ENCODE results near the gene SLC43A1. TPM values are rescaled to one million over a fixed set of nuclear protein-coding genes. Genes with fewer than 3 reads are reported as not detected.

Gene SLC43A1
- total RNA-seq, 6 experiments from 2014 or later = 38.9 to 173 (median 106) TPM

GRCh38 chr11:57487920-57488659, 27.4 kb downstream of the SLC43A1 start:
- H3K36me3 ChIP-seq = peaks cover 0 to 84% (median 44%) of the 10 kb centered on the region in 4 donors
- ATAC-seq (no peak), DNase-seq (no peak)
- H3K4me3 ChIP-seq = no peak overlapping the region
- H3K27me3 ChIP-seq = no peaks in the 10 kb centered on the region
- TF ChIP-seq POLR2A (IDR thresholded peaks at IDR 0.05) = no peak
- no peak for TF ChIP-seq CTCF (IDR thresholded peaks at IDR 0.05)
- intact Hi-C loops (cut with DNase I) = loop anchor here in 1 of 2 donors (10.0 kb wide), 1 partner anchor 143 kb away; no protein-coding TSS in a partner anchor
- H3K27ac ChIP-seq = no peak overlapping the region
- H3K9me3 ChIP-seq = no peaks in the 10 kb centered on the region
- 83% methylated on average over 3 of the region's 6 CpGs for WGBS (ENCODE audit: insufficient coverage, low coverage, low lambda C conversion rate, missing lambda C conversion rate)
- H3K4me1 ChIP-seq = peaks cover 0 to 7% (median 3%) of the 10 kb centered on the region in 4 donors

- H3K9me3 ChIP-seq = no peaks in the 10 kb centered on the region
- no peaks in the 10 kb centered on the region for H3K27me3 ChIP-seq
- H3K27ac ChIP-seq = no peak overlapping the region
- ATAC-seq = no peak
- 75% methylated on average over 6 of the region's 15 CpGs for WGBS (ENCODE audit: insufficient coverage, low coverage, low lambda C conversion rate, missing lambda C conversion rate)
- no peak for TF ChIP-seq CTCF (IDR thresholded peaks at IDR 0.05)
- no peak for TF ChIP-seq POLR2A (IDR thresholded peaks at IDR 0.05)
- no peak for DNase-seq
- H3K4me3 ChIP-seq = no peak overlapping the region
- peaks cover 0 to 83% (median 44%) of the 10 kb centered on the region in 4 donors for H3K36me3 ChIP-seq
- intact Hi-C loops (cut with DNase I) = loop anchor here in 1 of 2 donors (10.0 kb wide), 1 partner anchor 142 kb away; no protein-coding TSS in a partner anchor
- peaks cover 0 to 13% (median 5%) of the 10 kb centered on the region in 4 donors for H3K4me1 ChIP-seq
Observed at GRCh38 chr11:57487021-57487778, 28.3 kb downstream of the SLC43A1 start.

GRCh38 chr11:57485217-57485990, 30.1 kb downstream of the SLC43A1 start:
- Histone ChIP-seq H3K9me3 (no peaks in the 10 kb centered on the region), H3K36me3 (peaks cover 0 to 67% (median 35%) of the 10 kb centered on the region in 4 donors)
- TF ChIP-seq CTCF (IDR thresholded peaks at IDR 0.05) = no peak
- TF ChIP-seq POLR2A (IDR thresholded peaks at IDR 0.05) = no peak

GRCh38 chr11:57484141-57484710, 31.3 kb downstream of the SLC43A1 start:
- Histone ChIP-seq H3K4me3 (no peak overlapping the region), H3K4me1 (peaks cover 0 to 23% (median 6%) of the 10 kb centered on the region in 4 donors), H3K36me3 (peaks cover 0 to 56% (median 29%) of the 10 kb centered on the region in 4 donors), H3K9me3 (no peaks in the 10 kb centered on the region), H3K27me3 (no peaks in the 10 kb centered on the region), H3K27ac (no peak overlapping the region)
- no peak for TF ChIP-seq CTCF (IDR thresholded peaks at IDR 0.05)
- TF ChIP-seq POLR2A (IDR thresholded peaks at IDR 0.05) = no peak
- intact Hi-C loops (cut with DNase I) = loop anchor here in 1 of 2 donors (10.0 kb wide), 1 partner anchor 139 kb away; no protein-coding TSS in a partner anchor
- no peak for ATAC-seq
- WGBS (ENCODE audit: insufficient coverage, low coverage, low lambda C conversion rate, missing lambda C conversion rate) = 61% methylated on average over 1 of the region's 7 CpGs
- no peak for DNase-seq

More at GRCh38 chr11:57485217-57485990, 30.1 kb downstream of the SLC43A1 start:
- Histone ChIP-seq H3K4me3 (no peak overlapping the region), H3K4me1 (peaks cover 0 to 18% (median 6%) of the 10 kb centered on the region in 4 donors), H3K27me3 (no peaks in the 10 kb centered on the region), H3K27ac (no peak overlapping the region)
- 81% methylated on average over 8 of the region's 10 CpGs for WGBS (ENCODE audit: insufficient coverage, low coverage, low lambda C conversion rate, missing lambda C conversion rate)
- DNase-seq = no peak
- intact Hi-C loops (cut with DNase I) = loop anchor here in 1 of 2 donors (10.0 kb wide), 1 partner anchor 141 kb away; no protein-coding TSS in a partner anchor
- ATAC-seq = no peak
